ENCODE data around the gene GRHPR.

GRCh38 chr9:37398464-37399025 is 24.0 kb upstream of the GRHPR start:
- TF ChIP-seq CTCF (conservative IDR thresholded peaks at IDR 0.05) (no peak), ZFX (IDR thresholded peaks at IDR 0.05) (no peak)

Data from C4-2B (cell line).